Endothelial cell (in vitro differentiated cells): ENCODE data around the gene SLC19A1. TPM values are rescaled to one million over a fixed set of nuclear protein-coding genes. Genes with fewer than 3 reads are reported as not detected.

Source experiments
- DNase-seq: peaks from one replicate; pipeline ENCODE4 v3.0.0; 2021; ENCODE audit warnings: low spot score
- H3K27ac Mint-ChIP-seq: one replicate; pipeline ENCODE4 v1.8.0; 2021; ENCODE audit warnings: mixed read lengths, inconsistent platforms; ENCODE audit not compliant: unreplicated experiment
- H3K27me3 Mint-ChIP-seq: one replicate; pipeline ENCODE4 v1.8.0; 2021; ENCODE audit warnings: mild to moderate bottlenecking, moderate library complexity, mixed read lengths, inconsistent platforms; ENCODE audit not compliant: unreplicated experiment
- H3K36me3 Mint-ChIP-seq: one replicate; pipeline ENCODE4 v1.8.0; 2021; ENCODE audit warnings: mild to moderate bottlenecking, low read depth, mixed read lengths, inconsistent platforms; ENCODE audit not compliant: unreplicated experiment
- H3K4me1 Mint-ChIP-seq: one replicate; pipeline ENCODE4 v1.8.0; 2021; ENCODE audit warnings: mild to moderate bottlenecking, mixed read lengths, inconsistent platforms; ENCODE audit not compliant: unreplicated experiment
- H3K4me3 Mint-ChIP-seq: one replicate; pipeline ENCODE4 v1.8.0; 2021; ENCODE audit warnings: mild to moderate bottlenecking, mixed read lengths, inconsistent platforms; ENCODE audit not compliant: unreplicated experiment
- H3K9me3 Mint-ChIP-seq: one replicate; pipeline ENCODE4 v1.8.0; 2021; ENCODE audit warnings: mixed read lengths, inconsistent platforms; ENCODE audit not compliant: unreplicated experiment
- CTCF ChIP-seq: fragments of 200-600 bp; sonication (generic); IDR thresholded peaks from one replicate; pipeline ENCODE4 v1.5.0; 2021; ENCODE audit warnings: antibody characterized with exemption; ENCODE audit not compliant: unreplicated experiment
- total RNA-seq: library from RNA; stranded (reverse); fragmentation: NEBNext Ultra II Directional; extraction: Animal tissue kit (Norgen Biotek cat#: 25700); gene quantifications from one replicate; pipeline ENCODE4 v1.2.1, GENCODE V29; 2021; ENCODE audit not compliant: unreplicated experiment

Gene SLC19A1
- total RNA-seq, 1 donor from 2014 or later = 27.1 TPM

GRCh38 chr21:45491056-45491455 lies 51.2 kb downstream of the SLC19A1 start:
- no peak overlapping the region for H3K4me3 Mint-ChIP-seq

GRCh38 chr21:45490049-45490731 lies 52.0 kb downstream of the SLC19A1 start:
- peaks cover 3% of the 10 kb centered on the region for H3K27me3 Mint-ChIP-seq
- H3K36me3 Mint-ChIP-seq = no peaks in the 10 kb centered on the region
- no peaks in the 10 kb centered on the region for H3K9me3 Mint-ChIP-seq
- H3K27ac Mint-ChIP-seq = no peak overlapping the region
- no peak overlapping the region for H3K4me3 Mint-ChIP-seq
- DNase-seq = no peak
- H3K4me1 Mint-ChIP-seq = peaks cover 2% of the 10 kb centered on the region
- no peak for TF ChIP-seq CTCF

More at GRCh38 chr21:45491056-45491455, 51.2 kb downstream of the SLC19A1 start:
- DNase-seq = no peak
- H3K4me1 Mint-ChIP-seq = peaks cover 2% of the 10 kb centered on the region
- H3K27ac Mint-ChIP-seq = no peak overlapping the region
- peaks cover 8% of the 10 kb centered on the region for H3K27me3 Mint-ChIP-seq
- H3K9me3 Mint-ChIP-seq = no peaks in the 10 kb centered on the region
- no peak for TF ChIP-seq CTCF
- H3K36me3 Mint-ChIP-seq = no peaks in the 10 kb centered on the region

- DNase-seq = no peak
- Mint-ChIP-seq H3K4me1 (peaks cover 2% of the 10 kb centered on the region), H3K27ac (no peak overlapping the region), H3K36me3 (no peaks in the 10 kb centered on the region), H3K4me3 (no peak overlapping the region), H3K27me3 (peaks cover 3% of the 10 kb centered on the region), H3K9me3 (no peaks in the 10 kb centered on the region)
- TF ChIP-seq CTCF = no peak
Observed at GRCh38 chr21:45489722-45489982, 52.6 kb downstream of the SLC19A1 start.

GRCh38 chr21:45488931-45489721 lies 53.1 kb downstream of the SLC19A1 start:
- TF ChIP-seq CTCF = no peak
- Mint-ChIP-seq H3K4me1 (peaks cover 7% of the 10 kb centered on the region), H3K9me3 (no peaks in the 10 kb centered on the region), H3K4me3 (no peak overlapping the region), H3K27me3 (peaks cover 6% of the 10 kb centered on the region), H3K27ac (no peak overlapping the region), H3K36me3 (peaks cover 4% of the 10 kb centered on the region)
- DNase-seq = no peak

- H3K4me1 Mint-ChIP-seq = peaks cover 10% of the 10 kb centered on the region
- DNase-seq = no peak
- H3K4me3 Mint-ChIP-seq = no peak overlapping the region
- H3K9me3 Mint-ChIP-seq = no peaks in the 10 kb centered on the region
- H3K27me3 Mint-ChIP-seq = peaks cover 8% of the 10 kb centered on the region
- H3K27ac Mint-ChIP-seq = no peak overlapping the region
- peaks cover 7% of the 10 kb centered on the region for H3K36me3 Mint-ChIP-seq
- no peak for TF ChIP-seq CTCF
Observed at GRCh38 chr21:45487891-45488600, 54.2 kb downstream of the SLC19A1 start.
